NOMO-1 treated with dmso at 0.1 percent for 144 hours (cell line): Measurements from ENCODE around the gene INHA.

Experiments used
- DNase-seq: peaks from one replicate; lab custom pipeline; 2025; ENCODE audit not compliant: unreplicated experiment; lab: John Stamatoyannopoulos, UW

The INHA gene

DNA sequence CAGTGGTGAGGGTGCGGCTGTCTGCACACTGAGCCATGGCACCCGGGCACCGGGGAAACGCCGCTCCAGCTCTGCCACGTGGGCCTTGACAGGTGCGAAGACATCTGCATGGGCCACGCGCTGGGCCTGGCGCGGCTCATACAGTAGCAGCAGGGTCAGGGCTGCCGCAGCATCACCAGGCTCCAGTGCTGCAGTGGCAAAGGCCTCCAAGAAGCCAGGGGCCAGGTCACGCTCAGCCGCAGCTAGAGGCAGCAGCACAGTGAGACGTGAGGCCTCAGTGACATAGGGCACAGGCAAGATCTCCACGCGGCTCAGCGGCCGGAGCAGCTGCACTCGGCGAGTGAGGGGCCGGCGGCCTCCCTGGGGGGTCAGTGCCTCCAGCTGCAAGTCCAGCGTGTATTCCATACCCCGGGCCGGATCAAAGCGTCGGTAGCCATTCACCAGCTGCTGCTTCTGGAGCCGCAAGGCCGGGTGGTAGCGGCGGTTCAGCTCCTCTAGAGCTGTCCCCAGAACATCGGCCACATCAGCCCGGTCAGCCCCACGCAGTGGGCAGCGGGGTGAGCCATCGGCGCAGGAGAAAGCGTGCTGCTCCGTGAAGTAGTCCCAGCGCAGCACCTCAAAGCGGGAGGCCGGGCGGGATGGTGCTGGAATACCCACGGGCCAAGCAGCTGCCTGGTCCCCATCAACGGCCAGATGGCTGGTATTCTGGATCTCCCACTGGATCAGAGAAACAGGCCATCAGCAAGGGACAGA lies 32.0 kb upstream of the INHA start:
- no peak for DNase-seq

DNA sequence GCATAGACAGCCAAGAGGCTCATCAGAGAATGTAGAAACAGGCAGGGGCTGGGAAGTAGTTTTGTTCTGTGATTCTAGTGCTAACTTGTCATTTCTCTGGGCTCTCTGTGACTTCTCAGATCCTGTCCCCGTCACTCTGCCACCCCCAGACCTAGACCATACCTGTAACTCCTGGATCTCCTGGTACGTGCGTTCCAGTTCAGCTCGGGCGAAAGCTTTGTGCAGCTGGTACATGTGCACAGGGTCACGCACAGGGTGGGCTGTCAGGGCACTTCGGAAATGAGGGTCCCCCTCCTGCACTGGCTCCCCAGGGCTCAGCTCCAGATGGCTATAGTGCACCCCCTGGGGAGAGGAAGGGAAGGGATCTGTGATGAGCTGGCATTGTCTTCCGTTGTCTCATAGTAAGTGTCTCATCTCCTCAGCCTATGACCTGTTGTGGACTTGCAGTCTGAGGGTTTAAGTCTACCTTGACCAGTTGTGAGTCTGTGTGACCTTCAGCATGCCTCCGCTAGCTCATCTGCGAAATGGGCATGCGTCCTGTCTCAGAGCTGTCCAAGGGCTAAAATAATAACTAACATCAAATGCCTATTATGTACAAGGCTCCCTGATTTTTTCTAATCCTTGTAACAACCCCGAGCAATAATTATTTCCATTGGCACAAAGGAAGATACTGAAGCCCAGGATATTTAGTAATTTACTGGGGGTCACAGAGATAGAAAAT lies 31.2 kb upstream of the INHA start:
- no peak for DNase-seq

GRCh38 chr2:219541611-219542180 lies 30.4 kb upstream of the INHA start:
- DNase-seq = peak; percentile 61

- DNase-seq = no peak
Observed at GRCh38 chr2:219542931-219543595, 29.0 kb upstream of the INHA start.

GRCh38 chr2:219543596-219544358 lies 28.3 kb upstream of the INHA start, which contains the start of the genes CHPF and TMEM198:
Gene CHPF (minus strand): TSS chr2:219543809. CDS start chr2:219543538, 271 bp downstream.
Gene TMEM198 (plus strand): TSS chr2:219544028. CDS start chr2:219544728, 700 bp downstream.
- peak; percentile 94 for DNase-seq

DNA sequence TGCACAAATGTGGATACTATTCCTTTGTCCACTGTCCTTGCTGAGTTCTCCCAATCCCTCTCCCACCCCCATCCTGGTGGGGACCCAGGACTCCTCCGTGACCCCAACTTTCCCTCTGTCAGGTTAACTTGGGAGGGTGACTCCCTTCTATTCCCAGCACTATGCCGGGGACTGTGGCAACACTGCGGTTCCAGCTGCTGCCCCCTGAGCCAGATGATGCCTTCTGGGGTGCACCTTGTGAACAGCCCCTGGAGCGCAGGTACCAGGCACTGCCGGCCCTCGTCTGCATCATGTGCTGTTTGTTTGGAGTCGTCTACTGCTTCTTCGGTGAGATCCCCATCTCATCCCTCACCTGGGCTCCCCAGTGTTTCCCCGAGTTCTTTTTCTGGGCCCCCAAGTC lies 27.5 kb upstream of the INHA start:
- no peak for DNase-seq

DNA sequence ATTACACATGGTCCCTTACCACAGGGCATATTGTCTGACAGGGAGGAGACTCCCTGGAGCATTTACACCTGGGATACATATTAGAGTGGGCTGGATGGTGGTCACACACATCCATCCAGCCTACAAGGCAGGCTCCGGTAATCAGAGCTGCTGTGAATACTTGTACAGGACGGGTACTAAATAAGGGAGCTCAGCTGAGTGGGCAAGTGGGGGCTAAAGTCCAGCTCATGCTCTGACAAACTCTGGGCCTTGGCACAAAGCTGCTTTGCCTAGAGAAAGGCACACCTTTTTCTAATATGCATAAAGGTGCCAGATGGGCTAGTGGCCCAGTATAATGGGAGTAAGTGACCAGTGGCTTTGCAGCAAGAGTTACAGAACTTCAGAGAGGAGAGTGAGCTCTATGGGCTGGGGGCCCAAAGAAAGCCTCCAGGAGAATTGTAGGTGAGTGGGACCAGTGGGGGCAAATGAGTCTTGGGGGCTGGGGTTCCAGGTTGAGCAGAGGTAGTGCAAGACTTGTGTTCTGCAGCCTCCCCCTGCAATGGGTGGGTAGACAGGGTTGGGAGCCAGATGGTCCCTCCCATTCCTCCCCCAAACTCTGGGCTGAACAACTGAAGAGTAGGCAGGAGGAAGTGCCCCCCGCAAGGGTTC lies 26.7 kb upstream of the INHA start:
- no peak for DNase-seq

DNA sequence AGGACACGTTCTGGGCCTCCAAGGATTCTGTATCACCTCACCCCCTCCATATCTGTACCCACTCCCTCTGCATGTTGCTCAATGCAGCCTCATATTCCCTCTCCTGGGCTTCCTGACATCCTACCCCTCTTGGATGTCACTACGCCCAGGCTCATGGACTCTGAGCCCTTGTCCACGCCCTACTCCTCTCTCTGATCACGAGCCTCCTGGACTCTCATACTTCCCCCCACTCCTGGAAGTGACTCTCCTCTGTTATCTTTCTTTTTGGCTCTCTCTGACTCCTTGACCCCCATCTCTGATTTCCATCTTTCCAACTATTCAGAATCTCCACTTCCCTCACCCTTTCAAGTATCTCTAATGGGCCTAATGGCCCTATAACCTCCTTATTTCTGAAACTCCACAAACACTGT lies 26.2 kb upstream of the INHA start:
- no peak for DNase-seq

DNA sequence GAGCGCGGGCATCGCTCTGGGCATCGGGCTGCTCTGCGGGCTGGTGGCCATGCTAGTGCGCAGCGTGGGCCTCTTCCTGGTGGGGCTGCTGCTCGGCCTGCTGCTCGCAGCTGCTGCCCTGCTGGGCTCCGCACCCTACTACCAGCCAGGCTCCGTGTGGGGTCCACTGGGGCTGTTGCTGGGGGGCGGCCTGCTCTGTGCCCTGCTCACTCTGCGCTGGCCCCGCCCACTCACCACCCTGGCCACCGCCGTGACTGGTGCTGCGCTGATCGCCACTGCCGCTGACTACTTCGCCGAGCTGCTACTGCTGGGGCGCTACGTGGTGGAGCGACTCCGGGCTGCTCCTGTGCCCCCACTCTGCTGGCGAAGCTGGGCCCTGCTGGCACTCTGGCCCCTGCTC lies 24.5 kb upstream of the INHA start:
- DNase-seq = no peak

- no peak for DNase-seq
Observed at GRCh38 chr2:219548990-219549389, 23.1 kb upstream of the INHA start.

DNA sequence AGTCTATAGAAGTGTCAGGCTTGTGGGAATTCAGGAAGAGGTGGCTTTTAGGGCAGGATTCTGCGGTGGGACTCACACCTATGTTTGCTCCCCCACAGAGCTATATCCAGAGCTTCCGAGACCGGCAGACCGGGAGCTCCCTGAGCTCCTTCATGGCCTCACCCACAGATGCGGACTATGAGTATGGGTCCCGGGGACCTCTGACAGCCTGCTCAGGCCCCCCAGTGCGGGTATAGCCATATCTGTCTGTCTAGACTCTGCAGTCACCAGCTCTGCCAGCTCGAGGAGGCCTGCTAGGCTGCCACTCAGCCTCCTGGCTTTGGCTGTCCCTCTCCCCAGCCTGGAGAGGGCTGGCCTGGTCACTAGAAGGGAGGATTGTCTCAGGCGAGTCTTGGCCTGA lies 22.5 kb upstream of the INHA start:
- no peak for DNase-seq

- no peak for DNase-seq
Observed at GRCh38 chr2:219551441-219552381, 20.4 kb upstream of the INHA start.

DNA sequence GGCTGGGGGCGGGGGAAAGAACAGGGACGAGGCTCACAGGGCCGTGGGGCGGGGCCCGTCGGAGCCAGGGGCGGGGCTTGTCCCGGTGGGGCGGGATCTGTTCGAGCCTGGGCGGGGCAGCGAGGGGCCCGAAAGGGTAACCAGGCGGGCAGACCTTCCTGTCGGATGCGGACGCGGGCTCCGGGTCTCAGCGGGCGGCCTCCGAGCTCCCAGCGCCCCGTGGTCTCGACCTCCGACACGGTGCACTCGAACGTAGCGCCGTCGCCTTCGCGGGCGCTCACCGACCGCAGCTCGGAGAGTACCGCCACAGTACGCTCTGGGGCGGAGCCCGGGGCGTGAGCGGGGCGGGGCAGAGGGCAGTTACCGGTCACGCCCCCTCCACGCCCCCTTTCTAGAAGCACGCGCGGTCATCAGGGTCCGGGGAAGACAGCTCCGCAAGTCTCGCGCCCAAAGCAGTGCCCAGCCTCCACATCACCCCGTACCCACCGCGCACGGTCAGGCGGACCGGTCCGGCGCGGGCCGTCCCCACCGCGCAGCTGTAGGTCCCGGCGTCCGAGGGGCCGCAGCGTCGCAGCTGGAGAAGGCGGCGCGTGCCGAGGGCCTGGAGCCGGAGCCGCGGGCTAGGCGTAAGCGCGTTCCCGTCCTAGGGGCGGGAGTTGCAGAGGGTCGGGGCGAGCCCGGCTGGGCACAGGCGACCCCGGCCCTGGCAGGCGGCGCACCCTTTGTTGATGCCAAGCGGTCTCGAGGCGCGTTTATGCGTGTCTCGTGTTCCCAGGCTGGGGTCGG lies 19.5 kb upstream of the INHA start:
- DNase-seq = peak; percentile 21

DNA sequence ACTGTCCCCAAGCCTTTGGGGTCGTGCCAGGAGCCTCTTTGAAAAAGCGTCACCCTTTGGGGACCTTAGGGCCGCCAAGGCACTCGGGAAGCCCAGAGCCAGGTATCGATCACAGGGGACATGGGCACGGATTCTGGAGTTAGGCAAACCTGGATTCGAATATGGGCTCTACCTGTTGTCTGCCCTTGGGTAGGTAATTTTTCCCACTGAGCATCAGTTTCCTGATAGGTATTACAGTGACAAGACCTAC lies 19.0 kb upstream of the INHA start:
- DNase-seq = no peak

- DNase-seq = no peak
Observed at GRCh38 chr2:219553463-219553963, 18.6 kb upstream of the INHA start.

DNA sequence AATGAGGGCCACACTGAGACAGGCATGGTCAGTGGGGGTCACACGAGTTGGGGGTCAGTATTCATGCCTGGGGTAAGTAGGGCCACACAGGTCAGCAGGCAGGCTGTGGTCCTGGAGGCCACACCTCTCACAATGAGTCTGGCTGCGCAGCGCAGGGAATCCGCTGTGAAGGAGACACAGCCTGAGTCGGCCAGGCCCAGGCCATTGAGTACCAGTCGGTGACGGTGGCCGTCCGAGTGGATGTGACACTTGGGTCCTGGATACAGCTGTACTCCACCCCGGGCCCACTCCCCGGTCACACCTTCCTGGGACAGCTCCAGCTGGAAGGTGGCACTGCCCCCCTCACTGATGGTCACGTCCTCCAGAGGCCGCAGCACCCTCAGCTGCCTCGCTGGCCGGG lies 17.8 kb upstream of the INHA start:
- no peak for DNase-seq

DNA sequence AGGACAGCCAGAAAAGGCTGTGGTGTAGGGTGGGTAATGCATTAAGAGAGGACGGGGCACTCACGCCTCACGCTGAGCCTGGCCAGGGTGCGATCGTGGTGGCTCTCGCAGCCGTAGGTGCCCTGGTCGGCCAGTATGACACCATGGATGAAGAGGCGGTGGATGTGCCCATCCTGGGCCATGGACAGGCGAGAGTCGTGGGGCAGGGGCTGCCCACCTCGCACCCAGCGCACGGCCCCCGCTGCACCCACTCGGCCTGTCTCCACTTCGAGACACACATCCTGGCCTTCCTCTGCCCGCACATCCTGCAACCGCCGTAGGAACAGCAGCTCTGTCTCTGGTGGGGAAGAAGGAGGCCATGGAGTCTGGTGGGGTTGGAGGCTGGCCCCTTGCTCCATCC lies 16.2 kb upstream of the INHA start:
- no peak for DNase-seq

- DNase-seq = no peak
Observed at GRCh38 chr2:219556413-219556812, 15.7 kb upstream of the INHA start.

GRCh38 chr2:219557320-219557719 lies 14.8 kb upstream of the INHA start:
- no peak for DNase-seq
